ENCODE results near the gene RFLNA. TPM values are rescaled to one million over a fixed set of nuclear protein-coding genes. Genes with fewer than 3 reads are reported as not detected.

The RFLNA gene
- total and polyA plus RNA-seq, 2 of the 4 experiments (the other 2 are of a cell fraction): not detected

- Histone ChIP-seq H4K91ac (ENCODE audit: insufficient read depth, low read depth, low read length) (no peak overlapping the region), H2BK15ac (ENCODE audit: low read depth, low read length) (no peak overlapping the region), H2BK120ac (ENCODE audit: low read depth, low read length) (no peak overlapping the region), H3K27me3 (ENCODE audit: control insufficient read depth, insufficient read depth, low read length) (peaks cover 47% of the 10 kb centered on the region; the same call in 1 of the 2 replicates), H3K36me3 (ENCODE audit: control insufficient read depth, insufficient read depth, low read length) (no peaks in the 10 kb centered on the region), H3K9me3 (ENCODE audit: control insufficient read depth, insufficient read depth, low read length) (peaks cover 4% of the 10 kb centered on the region), H3K18ac (ENCODE audit: low read depth, low read length) (no peak overlapping the region), H3K56ac (ENCODE audit: extremely low read depth, insufficient read depth, low read length) (no peak overlapping the region), H3K4me2 (ENCODE audit: low read depth, low read length) (no peak overlapping the region), H2AK5ac (ENCODE audit: low read depth, low read length) (no peak overlapping the region), H2AK9ac (replicated peaks; ENCODE audit: low read depth, low read length, poor library complexity) (no peak overlapping the region), H3K27ac (ENCODE audit: insufficient read depth, low read length) (no peak overlapping the region), H3K79me1 (ENCODE audit: low read depth in 1 of 2, low read length in 2 of 2) (no peaks in the 10 kb centered on the region), H3K9ac (ENCODE audit: low read depth, low read length) (no peak overlapping the region), H4K5ac (ENCODE audit: low read depth, low read length) (no peak overlapping the region), H2BK5ac (ENCODE audit: low read depth, low read length, poor library complexity, severe bottlenecking) (no peak overlapping the region), H3K4me3 (ENCODE audit: insufficient read depth, low read depth, low read length) (no peak overlapping the region), H3K9me1 (ENCODE audit: insufficient read depth, low read length) (no peaks in the 10 kb centered on the region), H4K20me1 (ENCODE audit: insufficient read depth, low read length) (no peaks in the 10 kb centered on the region), H3K4ac (ENCODE audit: low read depth, low read length) (no peak overlapping the region), H2BK20ac (ENCODE audit: low read depth, low read length) (no peak overlapping the region), H4K8ac (ENCODE audit: low read depth in 2 of 2, low read length in 2 of 2) (no peak overlapping the region), H2AFZ (replicated peaks; ENCODE audit: low read length, poor library complexity) (no peak overlapping the region), H3K14ac (replicated peaks; ENCODE audit: low read depth, low read length) (no peak overlapping the region), H3K4me1 (ENCODE audit: control insufficient read depth, insufficient read depth, low read length) (no peaks in the 10 kb centered on the region), H3K23ac (ENCODE audit: low read depth, low read length) (no peak overlapping the region)
- ChIA-PET POLR2A (ENCODE audit: unreplicated experiment) (no interaction called here), CTCF (no interaction called here)
- no peak for TF ChIP-seq SMC3 (IDR thresholded peaks at IDR 0.05; ENCODE audit: low read depth, low read length)
- no peak for TF ChIP-seq NFE2L2 (IDR thresholded peaks at IDR 0.05; ENCODE audit: low read depth, low read length)
- TF ChIP-seq FOS (IDR thresholded peaks at IDR 0.05; ENCODE audit: low read depth, low read length): no peak
- no peak for TF ChIP-seq CHD1 (IDR thresholded peaks at IDR 0.05; ENCODE audit: low read depth, low read length)
- no peak for TF ChIP-seq RFX5 (IDR thresholded peaks at IDR 0.05; ENCODE audit: low read depth, low read length)
- TF ChIP-seq CEBPB (IDR thresholded peaks at IDR 0.05; ENCODE audit: low read depth, low read length): no peak
- no peak for TF ChIP-seq MAZ (IDR thresholded peaks at IDR 0.05; ENCODE audit: borderline replicate concordance, low read depth, low read length)
- TF ChIP-seq RAD21 (IDR thresholded peaks at IDR 0.05; ENCODE audit: low read length): no peak
- TF ChIP-seq RCOR1 (IDR thresholded peaks at IDR 0.05; ENCODE audit: insufficient replicate concordance, low read length): no peak
- no peak for DNase-seq
- WGBS, 2 experiments (ENCODE audit: extremely low coverage in 2 of 2, insufficient read length in 1 of 2): no CpG with 5 or more reads among the region's 20 CpGs
- dilution Hi-C loops (cut with HindIII; ENCODE audit: low sequenced_read_pairs, unreplicated experiment) (no loop called here), in situ Hi-C loops (cut with MboI; ENCODE audit: low sequenced_read_pairs) (no loop called here), intact Hi-C loops (cut with micrococcal nuclease) (no loop called here)
- no peak for ATAC-seq (ENCODE audit: low read depth)
- BruUV-seq (replicated peaks): no TSS peak
Observed at GRCh38 chr12:124304314-124304790, 9.5 kb downstream of the RFLNA start.

All from IMR-90 (cell line).